ENCODE measurements around the gene KRTAP15-1.

DNA sequence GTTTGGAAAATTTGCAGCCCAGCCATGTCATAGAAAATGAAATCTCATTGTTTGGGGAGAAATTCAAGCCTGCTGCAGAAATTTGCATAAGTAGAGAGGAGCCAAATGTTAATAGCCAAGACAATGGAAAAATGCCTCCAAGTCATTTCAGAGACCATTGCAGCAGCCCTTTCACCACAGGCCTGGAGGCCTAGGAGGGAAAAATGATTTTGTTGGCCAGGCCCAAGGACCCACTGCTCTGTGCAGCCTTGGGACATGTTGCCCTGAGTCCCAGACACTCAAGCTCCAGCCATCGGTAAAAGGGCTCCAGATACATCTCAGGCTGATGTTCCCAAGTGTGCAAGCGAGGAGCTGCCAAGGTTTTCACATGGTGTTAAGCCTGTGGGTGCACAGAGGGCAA is 46.1 kb downstream of the KRTAP15-1 start:
- TF ChIP-seq, protein P1, sequence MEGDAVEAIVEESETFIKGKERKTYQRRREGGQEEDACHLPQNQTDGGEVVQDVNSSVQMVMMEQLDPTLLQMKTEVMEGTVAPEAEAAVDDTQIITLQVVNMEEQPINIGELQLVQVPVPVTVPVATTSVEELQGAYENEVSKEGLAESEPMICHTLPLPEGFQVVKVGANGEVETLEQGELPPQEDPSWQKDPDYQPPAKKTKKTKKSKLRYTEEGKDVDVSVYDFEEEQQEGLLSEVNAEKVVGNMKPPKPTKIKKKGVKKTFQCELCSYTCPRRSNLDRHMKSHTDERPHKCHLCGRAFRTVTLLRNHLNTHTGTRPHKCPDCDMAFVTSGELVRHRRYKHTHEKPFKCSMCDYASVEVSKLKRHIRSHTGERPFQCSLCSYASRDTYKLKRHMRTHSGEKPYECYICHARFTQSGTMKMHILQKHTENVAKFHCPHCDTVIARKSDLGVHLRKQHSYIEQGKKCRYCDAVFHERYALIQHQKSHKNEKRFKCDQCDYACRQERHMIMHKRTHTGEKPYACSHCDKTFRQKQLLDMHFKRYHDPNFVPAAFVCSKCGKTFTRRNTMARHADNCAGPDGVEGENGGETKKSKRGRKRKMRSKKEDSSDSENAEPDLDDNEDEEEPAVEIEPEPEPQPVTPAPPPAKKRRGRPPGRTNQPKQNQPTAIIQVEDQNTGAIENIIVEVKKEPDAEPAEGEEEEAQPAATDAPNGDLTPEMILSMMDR (conservative IDR thresholded peaks at IDR 0.05; ENCODE audit: low read depth, low read length), result no peak
- no peak for TF ChIP-seq EZH2 (IDR thresholded peaks at IDR 0.05; ENCODE audit: borderline replicate concordance, low read depth, low read length, poor library complexity, severe bottlenecking)

Measured in A673 (cell line).